CD8-positive, alpha-beta memory T cell (primary cell): ENCODE measurements around the gene EIF2B4. TPM values are rescaled to one million over a fixed set of nuclear protein-coding genes. Genes with fewer than 3 reads are reported as not detected.
A peak's percentile ranks its signal among the peaks of the same experiment; 100 is the strongest.

ENCODE experiments used
- CTCF ChIA-PET: fragments of 350-600 bp; sonication (Branson Sonifier 250); formaldehyde crosslinking; loops from one replicate; lab custom pipeline; 2021; ENCODE audit warnings: antibody characterized with exemption; lab: Charles Lee
- POLR2A ChIA-PET: fragments of 350-600 bp; sonication (Branson Sonifier 250); formaldehyde crosslinking; loops from one replicate; lab custom pipeline; 2021; ENCODE audit warnings: antibody characterized with exemption; lab: Charles Lee
- DNase-seq, 5 donors: peaks; one replicate each; pipeline versions ENCODE4 v3.0.0 to v3.0.0-alpha.2; 2020 to 2022; ENCODE audit warnings: mixed read lengths in 1 of 5
- H3K27ac ChIP-seq: one replicate; pipeline ENCODE4 v1.7.0; 2013; ENCODE audit warnings: low read depth, mild to moderate bottlenecking, low read length, moderate library complexity
- H3K27me3 ChIP-seq: 2 replicates; pipeline ENCODE4 v1.7.0; 2013; ENCODE audit warnings: low read length, mild to moderate bottlenecking; ENCODE audit not compliant: insufficient read depth, poor library complexity, severe bottlenecking
- H3K36me3 ChIP-seq: 2 replicates; pipeline ENCODE4 v1.7.0; 2013; ENCODE audit warnings: mild to moderate bottlenecking, low read length, moderate library complexity; ENCODE audit not compliant: insufficient read depth
- H3K4me1 ChIP-seq: 2 replicates; pipeline ENCODE4 v1.7.0; 2013; ENCODE audit warnings: mild to moderate bottlenecking, low read length, moderate library complexity; ENCODE audit not compliant: insufficient read depth
- H3K4me3 ChIP-seq: 2 replicates; pipeline ENCODE4 v1.7.0; 2013; ENCODE audit warnings: mild to moderate bottlenecking, low read length
- H3K9me3 ChIP-seq: 2 replicates; pipeline ENCODE4 v1.7.0; 2013; ENCODE audit warnings: mild to moderate bottlenecking, low read length
- H3K27ac Mint-ChIP-seq, 8 donors: one replicate each; pipeline ENCODE4 v1.8.0; 2020 to 2021; ENCODE audit warnings: mixed read lengths in 8 of 8, mild to moderate bottlenecking in 6 of 8, inconsistent platforms in 3 of 8, moderate library complexity in 3 of 8
- H3K27me3 Mint-ChIP-seq, 2 donors: one replicate each; pipeline ENCODE4 v1.8.0; 2020 to 2021; ENCODE audit warnings: mixed read lengths in 2 of 2, mild to moderate bottlenecking in 1 of 2, moderate library complexity in 1 of 2
- H3K36me3 Mint-ChIP-seq, 3 donors: one replicate each; pipeline ENCODE4 v1.8.0; 2020 to 2021; ENCODE audit warnings: mixed read lengths in 3 of 3, inconsistent platforms in 1 of 3, mild to moderate bottlenecking in 1 of 3
- H3K4me1 Mint-ChIP-seq, 3 donors: one replicate each; pipeline ENCODE4 v1.8.0; 2020 to 2021; ENCODE audit warnings: mixed read lengths in 3 of 3, inconsistent platforms in 1 of 3, mild to moderate bottlenecking in 1 of 3
- H3K4me3 Mint-ChIP-seq, 7 donors: one replicate each; pipeline ENCODE4 v1.8.0; 2020 to 2021; ENCODE audit warnings: mixed read lengths in 7 of 7, mild to moderate bottlenecking in 6 of 7, moderate library complexity in 4 of 7, inconsistent platforms in 2 of 7
- H3K9me3 Mint-ChIP-seq, 5 donors: one replicate each; pipeline ENCODE4 v1.8.0; 2020 to 2022; ENCODE audit warnings: mixed read lengths in 5 of 5, mild to moderate bottlenecking in 3 of 5, moderate library complexity in 2 of 5, inconsistent platforms in 1 of 5
- polyA plus RNA-seq: library from polyadenylated mRNA; unstranded; fragments of 300-500 nt; fragmentation: Illumina TruSeq; gene quantifications from one replicate; pipeline ENCODE4 v1.2.3, GENCODE V29; 2021
- total RNA-seq, 2 experiments: library from RNA; stranded (reverse); gene quantifications; one replicate each; pipeline ENCODE4 v1.2.3, GENCODE V29; 2021

The EIF2B4 gene
- total and polyA plus RNA-seq, 3 experiments from 2014 or later, result 32.7 to 47.1 (median 46.6) TPM

DNA sequence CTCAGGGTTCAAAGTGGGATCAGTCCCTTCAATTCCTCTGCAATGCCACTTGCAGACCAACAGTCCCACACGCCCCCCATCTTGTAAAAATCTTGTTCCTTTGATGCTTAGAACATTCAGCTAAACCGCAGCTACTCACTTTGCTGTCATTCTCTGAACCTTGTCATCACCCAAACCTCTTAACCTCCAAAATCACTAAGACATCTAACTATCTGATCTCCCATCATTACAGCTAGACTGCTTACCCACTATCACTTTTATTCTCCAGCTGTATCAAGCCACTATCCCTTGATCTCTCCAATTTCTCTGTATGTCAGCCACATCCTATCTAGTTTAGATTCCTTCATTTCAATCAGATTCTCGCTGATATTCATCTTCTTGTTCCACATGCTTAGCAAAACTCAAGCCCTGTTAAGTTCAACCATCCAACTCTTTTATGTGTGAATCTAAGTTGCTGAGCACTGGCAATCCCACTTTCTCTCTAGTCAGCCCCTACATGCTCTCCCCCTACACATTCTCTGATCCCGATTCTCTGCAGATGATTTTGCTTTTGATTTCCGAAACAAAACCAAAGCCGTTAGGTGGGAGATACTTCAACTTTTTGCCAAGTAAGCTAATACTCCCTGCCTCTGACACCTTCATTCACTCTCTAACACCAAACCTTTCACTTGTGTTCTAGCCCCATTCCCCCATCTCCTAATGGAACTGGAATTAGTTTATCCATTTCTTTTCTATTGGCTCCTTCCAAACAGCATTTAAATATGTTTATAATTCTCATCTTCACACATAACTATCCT, 18.1 kb downstream of the EIF2B4 start:
- POLR2A ChIA-PET, result no interaction called here

GRCh38 chr2:27350106-27350693, 19.9 kb downstream of the EIF2B4 start:
- Mint-ChIP-seq H3K4me3 (no peak overlapping the region), H3K9me3 (no peaks in the 10 kb centered on the region), H3K27me3 (peaks cover 0 to 1% of the 10 kb centered on the region in 2 donors), H3K4me1 (peaks cover 44 to 65% (median 62%) of the 10 kb centered on the region in 3 donors), H3K27ac (peak overlapping the region in 2 of 8 donors; percentile 14 to 45), H3K36me3 (peaks cover 0 to 27% (median 9%) of the 10 kb centered on the region in 3 donors)
- ChIA-PET POLR2A (no interaction called here), CTCF (no interaction called here)
- no peak for DNase-seq
- H3K27ac ChIP-seq, result no peak overlapping the region
- H3K36me3 ChIP-seq, result no peaks in the 10 kb centered on the region
- H3K4me3 ChIP-seq, result no peak overlapping the region
- H3K27me3 ChIP-seq, result no peaks in the 10 kb centered on the region
- H3K4me1 ChIP-seq, result peaks cover 17% of the 10 kb centered on the region
- no peaks in the 10 kb centered on the region for H3K9me3 ChIP-seq

More for the DNA sequence above, 18.1 kb downstream of the EIF2B4 start:
- Mint-ChIP-seq H3K27ac (peak overlapping the region in 7 of 8 donors; percentile 17 to 80 (median 57)), H3K4me1 (peaks cover 51 to 76% (median 69%) of the 10 kb centered on the region in 3 donors), H3K9me3 (no peaks in the 10 kb centered on the region), H3K27me3 (peaks cover 0 to 1% of the 10 kb centered on the region in 2 donors), H3K4me3 (peak overlapping the region in 3 of 7 donors; percentile 3 to 21 (median 7)), H3K36me3 (peaks cover 0 to 39% (median 9%) of the 10 kb centered on the region in 3 donors)
- no peak overlapping the region for H3K4me3 ChIP-seq
- H3K4me1 ChIP-seq, result peaks cover 24% of the 10 kb centered on the region
- H3K27me3 ChIP-seq, result no peaks in the 10 kb centered on the region
- DNase-seq, result peak in 2 of 5 donors; percentile 11 to 63
- no peaks in the 10 kb centered on the region for H3K36me3 ChIP-seq
- H3K9me3 ChIP-seq, result no peaks in the 10 kb centered on the region
- H3K27ac ChIP-seq, result no peak overlapping the region
- CTCF ChIA-PET, result interaction anchor here (1.8 kb wide), 1 partner anchor 15 kb away, joined by 4 read pairs; no protein-coding TSS in a partner anchor

DNA sequence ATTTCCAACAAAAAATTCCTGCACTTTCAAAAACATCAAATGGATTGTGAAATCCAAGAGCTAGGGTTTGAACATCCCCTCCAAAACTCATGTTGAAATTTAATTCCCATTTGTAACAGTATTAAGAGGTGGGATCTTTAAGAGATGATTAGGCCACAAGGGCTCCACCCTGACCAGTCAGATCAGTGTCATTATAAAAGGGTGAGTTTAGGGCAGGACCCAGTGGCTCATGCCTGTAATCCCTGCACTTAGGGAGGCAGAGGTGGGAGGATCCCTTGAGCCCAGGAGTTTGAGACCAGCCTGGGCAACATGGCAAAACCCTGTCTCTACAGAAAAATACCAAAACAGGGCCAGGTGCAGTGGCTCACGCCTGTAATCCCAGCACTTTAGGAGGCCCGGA, 22.5 kb downstream of the EIF2B4 start:
- peaks cover 0 to 1% of the 10 kb centered on the region in 2 donors for H3K27me3 Mint-ChIP-seq
- Histone ChIP-seq H3K27ac (no peak overlapping the region), H3K4me1 (peaks cover 13% of the 10 kb centered on the region), H3K36me3 (peaks cover 9% of the 10 kb centered on the region), H3K27me3 (no peaks in the 10 kb centered on the region), H3K9me3 (no peaks in the 10 kb centered on the region), H3K4me3 (no peak overlapping the region)
- peaks cover 36 to 50% (median 45%) of the 10 kb centered on the region in 3 donors for H3K4me1 Mint-ChIP-seq
- peaks cover 0 to 36% (median 9%) of the 10 kb centered on the region in 3 donors for H3K36me3 Mint-ChIP-seq
- POLR2A ChIA-PET, result no interaction called here
- CTCF ChIA-PET, result no interaction called here
- no peak overlapping the region for H3K27ac Mint-ChIP-seq
- no peaks in the 10 kb centered on the region for H3K9me3 Mint-ChIP-seq
- DNase-seq, result no peak
- H3K4me3 Mint-ChIP-seq, result no peak overlapping the region

- ChIA-PET POLR2A (no interaction called here), CTCF (interaction anchor here (1.0 kb wide), 1 partner anchor 33 kb away, joined by 3 read pairs; no protein-coding TSS in a partner anchor)
- H3K9me3 ChIP-seq, result no peaks in the 10 kb centered on the region
- peaks cover 55% of the 10 kb centered on the region for H3K36me3 ChIP-seq
- H3K27ac ChIP-seq, result no peak overlapping the region
- Mint-ChIP-seq H3K4me1 (no peaks in the 10 kb centered on the region), H3K27ac (no peak overlapping the region), H3K4me3 (no peak overlapping the region), H3K9me3 (no peaks in the 10 kb centered on the region), H3K36me3 (peaks cover 0 to 78% (median 18%) of the 10 kb centered on the region in 3 donors), H3K27me3 (no peaks in the 10 kb centered on the region)
- H3K4me1 ChIP-seq, result no peaks in the 10 kb centered on the region
- no peaks in the 10 kb centered on the region for H3K27me3 ChIP-seq
- no peak overlapping the region for H3K4me3 ChIP-seq
- DNase-seq, result no peak
Measured at GRCh38 chr2:27336173-27336572, 34.0 kb downstream of the EIF2B4 start.

DNA sequence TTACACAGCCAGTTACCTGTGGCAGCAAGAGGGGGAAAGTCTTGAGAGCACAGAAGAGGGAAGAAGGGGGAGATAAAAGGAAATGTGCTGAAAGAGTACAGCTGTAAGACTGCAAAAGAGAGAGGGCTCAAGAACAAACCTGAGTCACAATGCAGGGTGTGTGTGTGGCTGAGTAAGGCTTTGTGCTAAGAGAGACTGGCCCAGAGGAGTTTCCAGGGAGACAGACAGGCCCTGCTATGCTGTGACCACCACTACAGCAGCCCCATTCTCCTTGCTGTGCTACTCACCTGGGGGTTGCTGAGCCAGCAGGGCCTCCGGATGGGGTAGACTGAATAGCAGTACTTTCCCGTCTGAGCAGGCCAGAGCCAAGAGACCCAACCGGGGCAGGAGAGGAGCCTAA, 34.8 kb downstream of the EIF2B4 start:
- no peak overlapping the region for H3K27ac ChIP-seq
- H3K4me1 ChIP-seq, result no peaks in the 10 kb centered on the region
- peaks cover 52% of the 10 kb centered on the region for H3K36me3 ChIP-seq
- no peak overlapping the region for H3K4me3 ChIP-seq
- no peak for DNase-seq
- peak overlapping the region in 4 of 8 donors; percentile 18 to 32 (median 26) for H3K27ac Mint-ChIP-seq
- no peaks in the 10 kb centered on the region for H3K27me3 Mint-ChIP-seq
- no peaks in the 10 kb centered on the region for H3K27me3 ChIP-seq
- no peaks in the 10 kb centered on the region for H3K9me3 Mint-ChIP-seq
- H3K4me1 Mint-ChIP-seq, result no peaks in the 10 kb centered on the region
- CTCF ChIA-PET, result interaction anchor here (0.7 kb wide), 1 partner anchor 33 kb away, joined by 3 read pairs; no protein-coding TSS in a partner anchor
- POLR2A ChIA-PET, result no interaction called here
- peaks cover 4 to 77% (median 19%) of the 10 kb centered on the region in 3 donors for H3K36me3 Mint-ChIP-seq
- no peaks in the 10 kb centered on the region for H3K9me3 ChIP-seq
- no peak overlapping the region for H3K4me3 Mint-ChIP-seq

- peak overlapping the region; percentile 24 to 99 (median 81) for H3K4me3 Mint-ChIP-seq
- H3K27ac ChIP-seq, result no peak overlapping the region
- H3K27ac Mint-ChIP-seq, result peak overlapping the region in 7 of 8 donors; percentile 55 to 100 (median 66)
- no peaks in the 10 kb centered on the region for H3K27me3 ChIP-seq
- H3K4me1 Mint-ChIP-seq, result peaks cover 19 to 36% (median 21%) of the 10 kb centered on the region in 3 donors
- peaks cover 5 to 51% (median 21%) of the 10 kb centered on the region in 3 donors for H3K36me3 Mint-ChIP-seq
- CTCF ChIA-PET, result interaction anchor here (1.5 kb wide), 1 partner anchor 359 kb away, joined by 3 read pairs; no protein-coding TSS in a partner anchor
- H3K4me3 ChIP-seq, result no peak overlapping the region
- H3K4me1 ChIP-seq, result peaks cover 15% of the 10 kb centered on the region
- no peaks in the 10 kb centered on the region for H3K9me3 ChIP-seq
- no peak for DNase-seq
- H3K27me3 Mint-ChIP-seq, result no peaks in the 10 kb centered on the region
- POLR2A ChIA-PET, result no interaction called here
- H3K9me3 Mint-ChIP-seq, result no peaks in the 10 kb centered on the region
- peaks cover 18% of the 10 kb centered on the region for H3K36me3 ChIP-seq
Measured at GRCh38 chr2:27324720-27325119, 45.4 kb downstream of the EIF2B4 start.

GRCh38 chr2:27323596-27324285, 46.4 kb downstream of the EIF2B4 start:
- CTCF ChIA-PET, result interaction anchor here (0.6 to 5.9 kb wide), 4 partner anchors 20 to 418 kb away, joined by 3 to 27 read pairs (median 5); partner anchors contain the start of genes EIF2B4, NRBP1 and SNX17
- H3K27ac Mint-ChIP-seq, result peak overlapping the region; percentile 94 to 100 (median 99)
- peaks cover 5 to 41% (median 21%) of the 10 kb centered on the region in 3 donors for H3K36me3 Mint-ChIP-seq
- peak overlapping the region; percentile 89 for H3K27ac ChIP-seq
- peaks cover 10% of the 10 kb centered on the region for H3K36me3 ChIP-seq
- no peaks in the 10 kb centered on the region for H3K9me3 ChIP-seq
- peak overlapping the region; percentile 87 for H3K4me3 ChIP-seq
- H3K27me3 ChIP-seq, result no peaks in the 10 kb centered on the region
- peaks cover 15% of the 10 kb centered on the region for H3K4me1 ChIP-seq
- no peaks in the 10 kb centered on the region for H3K27me3 Mint-ChIP-seq
- H3K4me1 Mint-ChIP-seq, result peaks cover 19 to 36% (median 21%) of the 10 kb centered on the region in 3 donors
- no peak for DNase-seq
- POLR2A ChIA-PET, result no interaction called here
- H3K4me3 Mint-ChIP-seq, result peak overlapping the region; percentile 91 to 99 (median 97)
- H3K9me3 Mint-ChIP-seq, result no peaks in the 10 kb centered on the region
